22Rv1 (cell line): Measurements from ENCODE around the gene PPP6R3.

ENCODE experiments used
- H3K27ac ChIP-seq: fragments of 450-650 bp; 2 replicates; pipeline ENCODE4 v1.5.1; 2017
- CTCF ChIP-seq: fragments of 450-650 bp; IDR thresholded peaks from 2 replicates; pipeline ENCODE4 v1.5.1; 2017; ENCODE audit warnings: mild to moderate bottlenecking
- ZFX ChIP-seq: fragments of 450-650 bp; IDR thresholded peaks from 2 replicates; pipeline ENCODE4 v1.6.1; 2017; ENCODE audit warnings: antibody characterized with exemption, borderline replicate concordance

PPP6R3 gene

GRCh38 chr11:68560216-68560615 lies 99.7 kb downstream of the PPP6R3 start:
- TF ChIP-seq ZFX, result no peak
- no peak for TF ChIP-seq CTCF
- H3K27ac ChIP-seq, result no peak overlapping the region

- TF ChIP-seq ZFX, result no peak
- no peak overlapping the region for H3K27ac ChIP-seq
Observed at GRCh38 chr11:68563454-68563853, 102.9 kb downstream of the PPP6R3 start.

GRCh38 chr11:68564261-68564660 lies 103.7 kb downstream of the PPP6R3 start:
- H3K27ac ChIP-seq, result no peak overlapping the region
- no peak for TF ChIP-seq CTCF
- TF ChIP-seq ZFX, result no peak

GRCh38 chr11:68565768-68566167 lies 105.2 kb downstream of the PPP6R3 start:
- H3K27ac ChIP-seq, result no peak overlapping the region
- no peak for TF ChIP-seq CTCF
- no peak for TF ChIP-seq ZFX

GRCh38 chr11:68567553-68567952 lies 107.0 kb downstream of the PPP6R3 start:
- TF ChIP-seq CTCF, result no peak
- no peak for TF ChIP-seq ZFX
- H3K27ac ChIP-seq, result no peak overlapping the region

- no peak overlapping the region for H3K27ac ChIP-seq
- TF ChIP-seq CTCF (no peak), ZFX (no peak)
Observed at GRCh38 chr11:68569357-68569756, 108.8 kb downstream of the PPP6R3 start.

GRCh38 chr11:68570691-68571090 lies 110.1 kb downstream of the PPP6R3 start:
- TF ChIP-seq ZFX, result no peak
- TF ChIP-seq CTCF, result no peak
- H3K27ac ChIP-seq, result no peak overlapping the region

GRCh38 chr11:68574308-68574707 lies 113.8 kb downstream of the PPP6R3 start:
- H3K27ac ChIP-seq, result no peak overlapping the region
- TF ChIP-seq CTCF (no peak), ZFX (no peak)
